Activated gamma-delta T cell treated with anti-CD3 and anti-CD28 coated beads, Interleukin-2, amount 50 U/mL, for 16 hours (primary cell): ENCODE measurements around the gene RECQL5.

Experiments used
- DNase-seq: peaks from one replicate; pipeline ENCODE4 v3.0.0-alpha.2; 2020; ENCODE audit warnings: low read depth

The RECQL5 gene

GRCh38 chr17:75633486-75634375 lies 33.2 kb downstream of the RECQL5 start:
- DNase-seq, result peak; percentile 19

- DNase-seq, result peak; percentile 77
Observed at GRCh38 chr17:75632863-75633485, 34.0 kb downstream of the RECQL5 start, which contains the start of gene SMIM5. TSS of gene SMIM5 (plus strand) at chr17:75633434. CDS start at chr17:75640202, 6,768 bp downstream.

- DNase-seq, result no peak
Observed at GRCh38 chr17:75632428-75632827, 34.5 kb downstream of the RECQL5 start.

- DNase-seq, result no peak
Observed at GRCh38 chr17:75631353-75631752, 35.6 kb downstream of the RECQL5 start.

GRCh38 chr17:75630071-75630917 lies 36.7 kb downstream of the RECQL5 start:
- DNase-seq, result no peak

- DNase-seq, result no peak
Observed at GRCh38 chr17:75629157-75629556, 37.8 kb downstream of the RECQL5 start.

GRCh38 chr17:75628425-75628824 lies 38.5 kb downstream of the RECQL5 start:
- DNase-seq, result no peak

DNA sequence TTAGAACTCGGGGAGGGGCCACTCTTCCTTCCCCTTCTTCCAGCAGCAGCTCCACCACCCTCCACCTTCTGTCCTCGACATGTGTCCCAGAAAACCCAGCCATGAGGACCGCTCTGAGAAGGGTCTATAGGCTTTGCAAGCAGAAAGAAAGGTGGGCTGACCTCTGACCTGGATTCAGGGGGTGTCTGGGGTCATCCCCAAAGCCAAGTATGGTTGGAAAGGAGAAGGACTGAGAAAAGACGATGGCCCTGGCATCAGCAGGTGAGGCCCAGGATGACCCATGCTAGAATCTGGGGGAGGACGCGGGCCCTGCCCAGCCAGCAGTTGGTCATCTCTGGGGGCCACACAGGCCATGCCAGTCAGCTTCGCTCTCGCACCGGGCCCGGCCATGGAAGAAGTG lies 39.9 kb downstream of the RECQL5 start:
- no peak for DNase-seq

GRCh38 chr17:75626496-75627038 lies 40.4 kb downstream of the RECQL5 start:
- DNase-seq, result no peak

DNA sequence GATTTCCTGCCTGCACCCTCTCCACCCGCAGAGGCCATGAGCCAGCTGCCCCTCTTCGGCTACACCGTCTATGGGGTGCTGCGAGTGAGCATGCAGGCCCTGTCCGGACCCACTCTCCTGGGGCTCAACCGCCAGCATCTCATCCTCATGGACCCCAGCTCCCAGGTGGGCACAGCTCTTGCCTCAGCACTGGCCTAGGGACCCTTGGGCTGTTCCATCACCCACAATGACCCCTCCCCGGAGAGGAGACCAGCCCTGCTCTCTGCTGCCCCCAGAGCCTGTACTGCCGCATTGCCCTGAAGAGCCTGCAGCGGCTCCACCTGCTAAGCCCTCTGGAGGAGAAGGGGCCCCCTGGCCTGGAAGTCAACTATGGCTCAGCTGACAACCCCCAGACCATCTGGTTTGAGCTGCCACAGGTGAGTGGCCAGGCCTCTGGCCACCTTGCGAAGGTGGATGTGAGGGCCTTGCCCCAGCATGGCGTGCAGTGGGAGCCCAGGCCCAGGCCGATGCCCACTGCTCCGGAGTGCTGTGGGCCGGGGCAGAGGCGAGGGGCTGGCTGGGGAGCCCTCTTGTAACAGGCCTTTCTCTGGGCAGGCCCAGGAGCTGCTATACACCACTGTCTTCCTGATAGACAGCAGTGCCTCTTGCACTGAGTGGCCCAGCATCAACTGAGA lies 41.0 kb downstream of the RECQL5 start:
- DNase-seq, result no peak

- no peak for DNase-seq
Observed at GRCh38 chr17:75624714-75625345, 42.1 kb downstream of the RECQL5 start.

DNA sequence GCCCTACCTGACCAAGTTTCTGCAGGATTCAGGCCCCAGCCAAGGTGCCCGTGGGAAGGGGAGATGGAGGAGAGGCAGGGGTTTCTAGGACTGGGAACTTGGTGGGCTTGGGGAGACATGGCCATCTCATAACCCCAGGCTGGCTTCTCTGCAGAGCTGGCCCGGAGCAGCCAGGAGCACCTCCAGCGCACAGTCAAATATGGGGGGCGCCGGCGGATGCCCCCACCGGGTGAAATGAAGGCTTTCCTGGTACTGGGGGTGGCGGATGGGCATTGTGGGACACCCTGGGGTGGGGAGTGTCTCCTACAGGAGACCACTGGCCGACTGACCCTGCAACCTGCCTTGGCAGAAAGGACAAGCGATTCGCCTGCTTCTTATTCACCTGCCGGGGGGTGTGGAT lies 42.9 kb downstream of the RECQL5 start:
- no peak for DNase-seq

DNA sequence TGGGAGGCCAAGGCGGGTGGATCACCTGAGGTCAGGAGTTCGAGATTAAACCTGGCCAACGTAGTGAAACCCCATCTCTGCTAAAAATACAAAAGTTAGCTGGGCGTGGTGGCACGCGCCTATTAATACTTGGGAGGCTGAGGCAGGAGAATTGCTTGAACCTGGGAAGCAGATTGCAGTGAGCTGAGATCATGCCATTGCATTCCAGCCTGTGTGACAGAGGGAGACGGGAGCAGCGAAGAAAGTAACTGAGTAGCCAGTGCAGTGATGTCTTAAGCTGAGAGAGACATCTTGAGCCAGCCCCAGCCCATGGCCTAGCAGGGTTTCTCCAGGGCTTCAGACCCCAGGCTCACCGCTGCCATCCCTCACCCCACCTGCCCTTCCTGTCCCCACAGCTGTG lies 43.6 kb downstream of the RECQL5 start:
- no peak for DNase-seq

- no peak for DNase-seq
Observed at GRCh38 chr17:75622771-75623273, 44.1 kb downstream of the RECQL5 start.

- no peak for DNase-seq
Observed at GRCh38 chr17:75622076-75622475, 44.9 kb downstream of the RECQL5 start.

GRCh38 chr17:75621489-75621888 lies 45.5 kb downstream of the RECQL5 start:
- DNase-seq, result no peak

- DNase-seq, result no peak
Observed at GRCh38 chr17:75619506-75620431, 47.2 kb downstream of the RECQL5 start.

- no peak for DNase-seq
Observed at GRCh38 chr17:75617675-75618074, 49.3 kb downstream of the RECQL5 start.

DNA sequence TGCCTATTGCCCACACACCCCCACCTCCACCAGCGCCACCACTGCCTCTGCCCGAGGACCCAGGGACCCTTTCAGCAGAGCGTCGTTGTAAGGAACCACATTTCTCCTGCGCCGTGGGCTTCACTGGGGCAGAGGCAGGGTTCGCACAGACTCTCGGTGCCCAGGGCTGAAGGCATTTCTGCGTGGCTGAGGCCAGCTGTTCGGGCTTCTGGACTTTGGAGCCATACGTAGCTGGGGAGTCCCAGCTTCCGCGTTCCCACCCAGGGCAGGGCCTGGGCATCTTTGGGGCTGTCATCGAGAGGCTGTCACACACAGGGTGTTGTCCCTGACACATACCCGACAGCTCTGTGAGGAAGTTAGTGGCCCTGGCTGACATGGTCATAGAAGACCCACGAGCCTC lies 49.7 kb downstream of the RECQL5 start:
- DNase-seq, result no peak
